OCI-LY1 (cell line): Measurements from ENCODE around the gene MTIF3.

ENCODE experiments used
- H2AFZ ChIP-seq: fragments of 200-600 bp; sonication (generic), shearing (Covaris generic); 2 replicates; pipeline ENCODE4 v1.6.0; 2014; ENCODE audit warnings: antibody characterized with exemption, mild to moderate bottlenecking, low read length
- H3F3A ChIP-seq: fragments of 200-600 bp; sonication (generic), shearing (Covaris generic); 2 replicates; pipeline ENCODE4 v1.6.0; 2014; ENCODE audit warnings: mild to moderate bottlenecking, antibody characterized with exemption, low read length, moderate library complexity; ENCODE audit not compliant: insufficient read depth
- H3K27ac ChIP-seq: fragments of 200-600 bp; sonication (generic); 2 replicates; pipeline ENCODE4 v1.5.1; 2014; ENCODE audit warnings: low read length, mixed run types, mild to moderate bottlenecking, low read depth; ENCODE audit not compliant: poor library complexity, severe bottlenecking
- H3K27me3 ChIP-seq: fragments of 200-600 bp; sonication (generic); 2 replicates; pipeline ENCODE4 v1.6.0; 2014; ENCODE audit warnings: antibody characterized with exemption, mild to moderate bottlenecking, low read length, moderate library complexity; ENCODE audit not compliant: insufficient read depth
- H3K36me3 ChIP-seq: fragments of 200-600 bp; sonication (generic); 2 replicates; pipeline ENCODE4 v1.6.1; 2014; ENCODE audit warnings: mild to moderate bottlenecking, antibody characterized with exemption, low read length, moderate library complexity, mixed read lengths; ENCODE audit not compliant: insufficient read depth
- H3K4me1 ChIP-seq: fragments of 200-600 bp; sonication (generic); 2 replicates; pipeline ENCODE4 v1.5.1; 2014; ENCODE audit warnings: mild to moderate bottlenecking, low read length, moderate library complexity; ENCODE audit not compliant: insufficient read depth, severe bottlenecking
- H3K4me2 ChIP-seq: fragments of 200-600 bp; sonication (generic), shearing (Covaris generic); 2 replicates; pipeline ENCODE4 v1.6.1; 2014; ENCODE audit warnings: low read length
- H3K4me3 ChIP-seq: fragments of 200-600 bp; sonication (generic); 2 replicates; pipeline ENCODE4 v1.5.1; 2014; ENCODE audit warnings: low read length, low read depth, mild to moderate bottlenecking, mixed read lengths; ENCODE audit not compliant: poor library complexity, severe bottlenecking
- H3K79me2 ChIP-seq: fragments of 200-600 bp; shearing (Covaris generic); 2 replicates; pipeline ENCODE4 v1.6.1; 2016; ENCODE audit warnings: mixed run types, low read length, mixed read lengths; ENCODE audit not compliant: insufficient read depth
- H3K9ac ChIP-seq: fragments of 200-600 bp; sonication (generic), shearing (Covaris generic); 2 replicates; pipeline ENCODE4 v1.6.1; 2014; ENCODE audit warnings: mild to moderate bottlenecking, low read length, mixed read lengths
- H3K9me2 ChIP-seq: fragments of 200-600 bp; sonication (generic), shearing (Covaris generic); 2 replicates; pipeline ENCODE4 v1.6.1; 2014; ENCODE audit warnings: low read depth, mild to moderate bottlenecking, low read length, mixed read lengths
- H3K9me3 ChIP-seq: fragments of 200-600 bp; shearing (Covaris generic); 2 replicates; pipeline ENCODE4 v1.6.1; 2014; ENCODE audit warnings: low read length, mixed read lengths
- H4K20me1 ChIP-seq: fragments of 200-600 bp; sonication (generic), shearing (Covaris generic); 2 replicates; pipeline ENCODE4 v1.6.0; 2016; ENCODE audit warnings: mild to moderate bottlenecking, low read length; ENCODE audit not compliant: insufficient read depth
- CTCF ChIP-seq: fragments of 200-600 bp; sonication (generic), shearing (Covaris generic); IDR thresholded peaks from 2 replicates; pipeline ENCODE4 v1.5.1; 2017; ENCODE audit warnings: mild to moderate bottlenecking, antibody characterized with exemption, low read length, moderate library complexity, mixed read lengths
- EZH2 ChIP-seq: fragments of 200-600 bp; sonication (generic), shearing (Covaris generic); IDR thresholded peaks from 2 replicates; pipeline ENCODE4 v1.8.0; 2017; ENCODE audit warnings: borderline replicate concordance, mixed run types, mild to moderate bottlenecking, antibody characterized with exemption, low read length, moderate library complexity, mixed read lengths

MTIF3 gene

GRCh38 chr13:27449936-27450828 is at the start of gene MTIF3:
MTIF3 (minus strand) TSS chr13:27450564; CDS start chr13:27440448, 10,116 bp downstream.
- Histone ChIP-seq H3K9me3 (no peaks in the 10 kb centered on the region), H3K4me1 (peaks cover 65% of the 10 kb centered on the region), H3K27me3 (no peaks in the 10 kb centered on the region), H3K9ac (peak within 1 kb of the TSS; percentile 98), H4K20me1 (no peaks in the 10 kb centered on the region), H2AFZ (no peak within 1 kb of the TSS), H3K79me2 (peaks cover 18% of the 10 kb centered on the region), H3K4me2 (peak within 1 kb of the TSS; percentile 94), H3K36me3 (no peaks in the 10 kb centered on the region), H3F3A (no peaks in the 10 kb centered on the region), H3K9me2 (no peaks in the 10 kb centered on the region), H3K4me3 (peak within 1 kb of the TSS; percentile 90), H3K27ac (peak within 1 kb of the TSS; percentile 99)
- no peak for TF ChIP-seq CTCF
- no peak for TF ChIP-seq EZH2

- Histone ChIP-seq H3K27me3 (0 out of 2 replicates have a peak, but pooled peaks cover 6% of the 10 kb centered on the region), H3K27ac (no peak overlapping the region), H3K36me3 (no peaks in the 10 kb centered on the region), H4K20me1 (no peaks in the 10 kb centered on the region), H3F3A (no peaks in the 10 kb centered on the region), H3K4me3 (no peak overlapping the region), H3K4me1 (no peaks in the 10 kb centered on the region), H3K9me3 (no peaks in the 10 kb centered on the region), H3K4me2 (no peak overlapping the region), H3K79me2 (no peaks in the 10 kb centered on the region), H3K9ac (no peak overlapping the region), H3K9me2 (no peaks in the 10 kb centered on the region), H2AFZ (no peak overlapping the region)
- TF ChIP-seq CTCF (no peak), EZH2 (no peak)
Measured at GRCh38 chr13:27497563-27498230, 47.3 kb upstream of the MTIF3 start.

- Histone ChIP-seq H3K4me2 (no peak overlapping the region), H3K27ac (no peak overlapping the region), H2AFZ (no peak overlapping the region), H3K9me2 (no peaks in the 10 kb centered on the region), H3K4me3 (no peak overlapping the region), H4K20me1 (no peaks in the 10 kb centered on the region), H3K79me2 (no peaks in the 10 kb centered on the region), H3K4me1 (no peaks in the 10 kb centered on the region), H3K9me3 (no peaks in the 10 kb centered on the region), H3K36me3 (no peaks in the 10 kb centered on the region), H3K27me3 (0 out of 2 replicates have a peak, but pooled peaks cover 6% of the 10 kb centered on the region), H3F3A (no peaks in the 10 kb centered on the region), H3K9ac (no peak overlapping the region)
- TF ChIP-seq CTCF (no peak), EZH2 (no peak)
Measured at GRCh38 chr13:27496536-27497273, 46.3 kb upstream of the MTIF3 start.
